OCI-LY3 (cell line): ENCODE results near the gene ZC3H4.

ENCODE experiments used
- H2AFZ ChIP-seq: fragments of 200-600, 300-600 bp; shearing (Covaris generic); 2 replicates; pipeline ENCODE4 v1.6.0; 2014; ENCODE audit warnings: antibody characterized with exemption, low read depth, low read length
- H3K27ac ChIP-seq: fragments of 200-600, 300-600 bp; sonication (generic); 2 replicates; pipeline ENCODE4 v1.5.1; 2014; ENCODE audit warnings: mild to moderate bottlenecking, low read length, moderate library complexity, mixed read lengths
- H3K27me3 ChIP-seq: fragments of 200-600, 300-600 bp; sonication (generic); 2 replicates; pipeline ENCODE4 v1.6.1; 2014; ENCODE audit warnings: low read depth, low read length, mixed read lengths
- H3K36me3 ChIP-seq: fragments of 200-600, 300-600 bp; sonication (generic); replicated peaks from 2 replicates; pipeline ENCODE3; 2014; ENCODE audit warnings: low read depth, low read length, mixed read lengths
- H3K4me1 ChIP-seq: fragments of 300-600, 200-600 bp; sonication (generic); 2 replicates; pipeline ENCODE4 v1.6.1; 2014; ENCODE audit warnings: low read length, mixed read lengths
- H3K4me2 ChIP-seq: fragments of 200-600, 300-600 bp; sonication (generic); 2 replicates; pipeline ENCODE4 v1.6.1; 2014; ENCODE audit warnings: low read length, mixed read lengths
- H3K4me3 ChIP-seq: fragments of 300-600, 200-600 bp; sonication (generic); 2 replicates; pipeline ENCODE4 v1.5.1; 2014; ENCODE audit warnings: antibody characterized with exemption, mild to moderate bottlenecking, low read length, moderate library complexity
- H3K79me2 ChIP-seq: fragments of 300-600, 200-600 bp; shearing (Covaris generic); 2 replicates; pipeline ENCODE4 v1.6.1; 2014; ENCODE audit warnings: mild to moderate bottlenecking, low read length, mixed read lengths
- H3K9ac ChIP-seq: fragments of 300-600, 200-600 bp; shearing (Covaris generic); 2 replicates; pipeline ENCODE4 v1.6.0; 2014; ENCODE audit warnings: mild to moderate bottlenecking, low read length, moderate library complexity
- H3K9me3 ChIP-seq: fragments of 200-600, 300-600 bp; shearing (Covaris generic); 2 replicates; pipeline ENCODE4 v1.6.1; 2014; ENCODE audit warnings: low read length, mixed read lengths; ENCODE audit not compliant: insufficient read depth
- H4K20me1 ChIP-seq: fragments of 200-600, 300-600 bp; sonication (generic); 2 replicates; pipeline ENCODE4 v1.6.1; 2016; ENCODE audit warnings: low read length, mixed read lengths; ENCODE audit not compliant: insufficient read depth
- CTCF ChIP-seq: fragments of 200-600, 300-600 bp; sonication (generic); IDR thresholded peaks from 2 replicates; pipeline ENCODE4 v1.5.1; 2014; ENCODE audit warnings: antibody characterized with exemption, low read length, low read depth
- EZH2phosphoT487 ChIP-seq: fragments of 200-600 bp; shearing (Covaris generic); IDR thresholded peaks from 2 replicates; pipeline ENCODE4 v1.6.1; 2018; ENCODE audit warnings: antibody characterized with exemption, mixed run types, low read depth

ZC3H4 gene

DNA sequence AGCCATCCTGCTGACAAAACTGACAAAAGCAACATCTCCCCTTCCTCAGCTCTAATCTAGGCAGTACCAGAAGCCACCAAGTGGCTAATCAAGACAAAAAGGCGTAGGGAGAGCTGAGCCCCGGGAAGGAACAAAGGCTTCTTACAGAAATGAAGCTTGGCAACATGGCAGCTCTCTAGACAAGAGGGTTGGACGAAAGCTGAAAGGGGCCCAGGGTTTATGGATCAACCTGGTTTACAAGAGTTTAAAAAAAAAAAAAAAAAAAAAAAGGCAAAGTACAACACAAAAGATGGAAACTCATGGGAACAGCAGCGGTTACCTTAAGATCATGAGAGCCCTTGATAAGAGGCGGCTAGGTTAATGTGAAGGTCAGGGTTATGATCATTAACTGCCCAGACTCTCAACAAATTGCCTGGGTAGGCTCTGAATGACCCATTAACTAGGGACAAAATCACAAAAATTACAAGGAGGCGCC is 14.0 kb downstream of the ZC3H4 start:
- H3K36me3 ChIP-seq: peaks cover 40% of the 10 kb centered on the region
- H2AFZ ChIP-seq: no peak overlapping the region
- no peaks in the 10 kb centered on the region for H3K4me1 ChIP-seq
- no peak overlapping the region for H3K4me2 ChIP-seq
- H4K20me1 ChIP-seq: peaks cover 74% of the 10 kb centered on the region
- no peaks in the 10 kb centered on the region for H3K9me3 ChIP-seq
- no peak overlapping the region for H3K9ac ChIP-seq
- no peaks in the 10 kb centered on the region for H3K27me3 ChIP-seq
- peaks cover 100% of the 10 kb centered on the region for H3K79me2 ChIP-seq
- no peak overlapping the region for H3K27ac ChIP-seq
- H3K4me3 ChIP-seq: no peak overlapping the region
- TF ChIP-seq CTCF (no peak), EZH2phosphoT487 (no peak)

DNA sequence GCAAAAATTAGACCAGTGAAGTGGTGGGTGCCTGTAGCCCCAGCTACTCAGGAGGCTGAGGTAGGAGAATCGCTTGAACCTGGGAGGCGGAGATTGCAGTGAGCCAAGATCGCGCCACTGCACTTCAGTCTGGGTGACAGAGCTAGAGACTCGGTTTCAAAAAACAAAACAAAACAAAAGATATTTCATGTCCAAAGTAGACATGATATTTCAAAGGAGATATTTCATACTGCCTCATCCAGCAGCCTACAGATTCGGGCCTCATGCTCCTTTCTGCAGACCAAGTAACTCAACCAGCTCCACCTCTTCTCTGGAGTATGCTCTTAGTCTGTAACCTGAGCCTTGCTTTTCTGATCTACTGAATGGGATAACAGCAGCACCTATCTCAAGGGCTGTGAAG is 15.0 kb downstream of the ZC3H4 start:
- Histone ChIP-seq H3K79me2 (peaks cover 100% of the 10 kb centered on the region), H3K4me1 (no peaks in the 10 kb centered on the region), H3K27me3 (no peaks in the 10 kb centered on the region), H3K27ac (no peak overlapping the region), H2AFZ (no peak overlapping the region), H3K4me3 (no peak overlapping the region), H3K4me2 (no peak overlapping the region), H4K20me1 (peaks cover 75% of the 10 kb centered on the region), H3K9ac (no peak overlapping the region), H3K36me3 (peaks cover 46% of the 10 kb centered on the region), H3K9me3 (no peaks in the 10 kb centered on the region)
- TF ChIP-seq EZH2phosphoT487 (no peak), CTCF (no peak)

DNA sequence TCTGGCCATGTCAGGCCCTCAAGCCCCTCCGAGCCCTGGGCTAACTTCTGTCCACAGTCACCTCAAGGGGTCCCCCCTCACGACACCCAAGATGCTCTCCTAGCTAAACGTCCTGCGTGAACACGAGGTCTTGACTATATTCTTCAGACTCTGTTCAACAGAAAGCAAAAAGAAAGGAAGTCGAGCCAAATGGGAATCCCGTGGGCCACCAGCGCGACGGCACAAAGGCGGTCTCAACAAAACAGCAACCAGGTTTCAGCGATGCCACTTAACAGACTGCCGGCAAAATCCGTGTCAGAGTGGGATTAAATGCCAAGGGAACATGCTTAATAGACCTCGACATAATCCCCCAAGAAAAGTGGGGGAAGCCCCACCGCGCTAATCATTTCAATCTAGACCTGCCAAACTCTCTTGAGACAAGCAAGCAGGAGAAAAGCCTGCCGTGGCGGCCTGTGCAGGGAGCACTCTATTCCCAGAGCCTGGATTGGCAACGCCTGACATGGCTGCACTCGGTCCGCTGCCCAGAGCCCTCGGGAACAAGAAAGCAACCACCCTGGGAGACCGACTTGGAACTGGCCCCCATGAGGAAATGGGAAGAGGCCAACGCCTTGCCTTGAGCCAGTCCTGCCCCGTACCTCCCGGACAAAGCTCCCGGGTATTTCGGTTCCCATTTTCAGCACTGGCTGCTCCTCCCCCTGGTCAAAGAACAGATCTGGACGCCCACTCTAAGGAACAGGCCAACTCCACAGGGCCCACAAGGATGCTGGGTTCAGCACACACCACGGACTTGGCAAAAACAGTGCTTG is 16.0 kb downstream of the ZC3H4 start:
- peaks cover 71% of the 10 kb centered on the region for H4K20me1 ChIP-seq
- no peak overlapping the region for H3K4me3 ChIP-seq
- no peak overlapping the region for H3K4me2 ChIP-seq
- H3K9ac ChIP-seq: no peak overlapping the region
- no peak overlapping the region for H3K27ac ChIP-seq
- H3K36me3 ChIP-seq: peaks cover 54% of the 10 kb centered on the region
- no peak for TF ChIP-seq EZH2phosphoT487
- TF ChIP-seq CTCF: no peak
- no peak overlapping the region for H2AFZ ChIP-seq
- H3K79me2 ChIP-seq: peaks cover 95% of the 10 kb centered on the region
- H3K27me3 ChIP-seq: no peaks in the 10 kb centered on the region
- no peaks in the 10 kb centered on the region for H3K9me3 ChIP-seq
- no peaks in the 10 kb centered on the region for H3K4me1 ChIP-seq

- Histone ChIP-seq H3K4me3 (no peak overlapping the region), H3K9me3 (no peaks in the 10 kb centered on the region), H3K79me2 (peaks cover 93% of the 10 kb centered on the region), H4K20me1 (peaks cover 62% of the 10 kb centered on the region), H3K4me1 (no peaks in the 10 kb centered on the region), H3K27ac (no peak overlapping the region), H3K9ac (no peak overlapping the region), H3K36me3 (peaks cover 53% of the 10 kb centered on the region), H3K27me3 (no peaks in the 10 kb centered on the region), H2AFZ (no peak overlapping the region), H3K4me2 (no peak overlapping the region)
- TF ChIP-seq EZH2phosphoT487 (no peak), CTCF (no peak)
These were observed 16.9 kb downstream of the ZC3H4 start for GRCh38 chr19:47096721-47097120.
